Thoracic aorta (tissue), 2 donors: ENCODE results near the gene CDKN2B. TPM values are rescaled to one million over a fixed set of nuclear protein-coding genes. Genes with fewer than 3 reads are reported as not detected.
A peak's percentile ranks its signal among the peaks of the same experiment; 100 is the strongest.
"Not testable (repeated sequence)": the region's sequence is repeated elsewhere in the genome, so short reads cannot be mapped to it uniquely, and the experiment has no call there.

ENCODE experiments used
- ATAC-seq: fragments of 150-250 bp; one replicate; pipeline ENCODE4 v1.8.0; 2017; ENCODE audit warnings: low read depth; ENCODE audit not compliant: insufficient number of reproducible peaks, low FRiP score
- DNase-seq: peaks from one replicate; pipeline ENCODE4 v3.0.0-alpha.2; 2020; ENCODE audit warnings: low spot score
- H3K27ac ChIP-seq, 2 donors: fragments of 200-600 bp; sonication (generic); 1 replicate in 1 of 2; 2 replicates in 1 of 2; pipeline ENCODE4 v1.5.1; 2016; ENCODE audit warnings: mild to moderate bottlenecking in 2 of 2, moderate library complexity in 2 of 2
- H3K27me3 ChIP-seq: fragments of 200-600 bp; sonication (generic); replicated peaks from 2 replicates; pipeline ENCODE4 v1.6.0; 2016; ENCODE audit warnings: mild to moderate bottlenecking; ENCODE audit not compliant: insufficient read depth
- H3K36me3 ChIP-seq: fragments of 200-600 bp; sonication (generic); one replicate; pipeline ENCODE4 v1.5.1; 2016
- H3K4me1 ChIP-seq, 2 donors: fragments of 200-600 bp; sonication (generic); 1 replicate in 1 of 2; 2 replicates in 1 of 2; pipeline versions ENCODE4 v1.5.1 to v1.6.0; 2016; ENCODE audit warnings: low read depth in 2 of 2, mild to moderate bottlenecking in 1 of 2; ENCODE audit not compliant: control insufficient read depth in 1 of 2
- H3K4me3 ChIP-seq: fragments of 200-600 bp; sonication (generic); 2 replicates; pipeline ENCODE4 v1.5.1; 2016; ENCODE audit warnings: mild to moderate bottlenecking
- H3K9me3 ChIP-seq: fragments of 200-600 bp; sonication (generic); 2 replicates; pipeline ENCODE4 v1.5.1; 2016
- total RNA-seq, 2 donors: library from RNA; depleted of rRNA; stranded (reverse); fragments of >200 nt; gene quantifications; one replicate each; pipeline versions ENCODE4 v1.1.0 to v1.2.3, GENCODE V29; 2016
- TF ChIP-seq, protein P1 (sequence below): fragments of 200-600 bp; sonication (generic); IDR thresholded peaks from one replicate; pipeline ENCODE4 v1.5.1; 2019; ENCODE audit warnings: antibody characterized with exemption

The CDKN2B gene
- total RNA-seq, 2 donors from 2014 or later = 2.6 to 10.0 TPM

DNA sequence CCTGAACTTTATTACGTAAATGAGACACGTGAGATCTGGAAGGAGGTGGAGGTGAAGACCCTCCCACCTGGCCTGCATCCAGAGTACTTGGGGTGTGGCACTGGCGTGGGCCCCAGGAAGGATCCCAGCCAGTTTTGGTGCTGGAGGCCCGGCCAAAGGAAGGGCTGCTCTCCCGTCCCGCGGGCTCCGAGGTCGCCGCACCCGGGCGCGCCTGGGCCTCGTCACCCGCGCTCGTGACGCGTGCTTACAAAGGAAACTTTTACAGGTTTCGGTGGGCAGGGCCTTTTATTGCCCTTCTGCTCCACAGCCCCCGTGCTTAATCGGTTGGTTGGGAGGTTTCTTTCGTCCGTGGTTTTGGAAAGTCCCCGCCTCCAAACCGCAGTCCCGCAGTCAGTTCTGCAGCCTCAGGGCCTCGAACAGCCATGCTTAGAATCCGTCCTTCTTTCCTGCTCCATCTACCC, 44.1 kb downstream of the CDKN2B start:
- DNase-seq = no peak
- peaks cover 37% of the 10 kb centered on the region for H3K27me3 ChIP-seq

DNA sequence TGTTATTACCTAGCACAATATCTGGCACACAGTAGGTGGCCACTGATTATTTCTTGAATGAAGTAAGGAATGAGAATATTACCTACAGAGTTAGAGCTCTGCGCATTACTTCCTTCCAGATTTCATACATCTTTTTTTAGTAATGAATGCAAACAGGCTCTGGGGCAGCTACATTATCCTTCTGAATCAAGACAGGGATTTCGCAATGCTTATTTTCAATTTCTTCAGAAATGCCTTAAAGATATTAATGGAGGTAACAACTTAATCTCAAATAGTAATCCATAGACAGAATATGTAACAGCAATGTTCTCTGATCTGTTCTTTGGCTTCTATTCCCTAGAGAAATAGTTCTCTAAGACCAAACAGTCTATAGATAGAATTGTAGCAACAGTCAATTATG, 47.5 kb downstream of the CDKN2B start:
- ATAC-seq (no peak), DNase-seq (no peak)
- Histone ChIP-seq H3K4me1 (peaks cover 7 to 11% of the 10 kb centered on the region in 2 donors), H3K36me3 (no peaks in the 10 kb centered on the region), H3K9me3 (no peaks in the 10 kb centered on the region), H3K4me3 (no peak overlapping the region), H3K27ac (no peak overlapping the region), H3K27me3 (peaks cover 14% of the 10 kb centered on the region)
- TF ChIP-seq, protein P1, sequence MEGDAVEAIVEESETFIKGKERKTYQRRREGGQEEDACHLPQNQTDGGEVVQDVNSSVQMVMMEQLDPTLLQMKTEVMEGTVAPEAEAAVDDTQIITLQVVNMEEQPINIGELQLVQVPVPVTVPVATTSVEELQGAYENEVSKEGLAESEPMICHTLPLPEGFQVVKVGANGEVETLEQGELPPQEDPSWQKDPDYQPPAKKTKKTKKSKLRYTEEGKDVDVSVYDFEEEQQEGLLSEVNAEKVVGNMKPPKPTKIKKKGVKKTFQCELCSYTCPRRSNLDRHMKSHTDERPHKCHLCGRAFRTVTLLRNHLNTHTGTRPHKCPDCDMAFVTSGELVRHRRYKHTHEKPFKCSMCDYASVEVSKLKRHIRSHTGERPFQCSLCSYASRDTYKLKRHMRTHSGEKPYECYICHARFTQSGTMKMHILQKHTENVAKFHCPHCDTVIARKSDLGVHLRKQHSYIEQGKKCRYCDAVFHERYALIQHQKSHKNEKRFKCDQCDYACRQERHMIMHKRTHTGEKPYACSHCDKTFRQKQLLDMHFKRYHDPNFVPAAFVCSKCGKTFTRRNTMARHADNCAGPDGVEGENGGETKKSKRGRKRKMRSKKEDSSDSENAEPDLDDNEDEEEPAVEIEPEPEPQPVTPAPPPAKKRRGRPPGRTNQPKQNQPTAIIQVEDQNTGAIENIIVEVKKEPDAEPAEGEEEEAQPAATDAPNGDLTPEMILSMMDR = no peak

More for the DNA sequence above, 44.1 kb downstream of the CDKN2B start:
- TF ChIP-seq, protein P1 = no peak
- Histone ChIP-seq H3K9me3 (no peaks in the 10 kb centered on the region), H3K27ac (no peak overlapping the region), H3K4me3 (peak overlapping the region; percentile 63), H3K36me3 (no peaks in the 10 kb centered on the region), H3K4me1 (peaks cover 11 to 18% of the 10 kb centered on the region in 2 donors)
- no peak for ATAC-seq

DNA sequence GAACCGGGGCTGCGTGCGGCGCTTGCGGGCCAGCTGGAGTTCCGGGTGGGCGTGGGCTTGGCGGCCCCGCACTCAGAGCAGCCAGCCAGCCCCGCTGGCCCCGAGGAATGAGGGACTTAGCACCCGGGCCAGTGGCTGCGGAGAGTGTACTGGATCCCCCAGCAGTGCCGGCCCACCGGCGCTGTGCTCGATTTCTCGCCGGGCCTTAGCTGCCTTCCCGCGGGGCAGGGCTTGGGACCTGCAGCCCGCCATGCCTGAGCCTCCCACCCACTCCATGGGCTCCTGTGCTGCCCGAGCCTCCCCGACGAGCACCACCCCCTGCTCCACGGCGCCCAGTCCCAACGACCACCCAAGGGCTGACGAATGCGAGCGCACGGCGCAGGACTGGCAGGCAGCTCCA, 49.8 kb downstream of the CDKN2B start:
- DNase-seq, H3K27ac ChIP-seq, H3K9me3 ChIP-seq, H3K36me3 ChIP-seq, H3K4me1 ChIP-seq, H3K27me3 ChIP-seq, ATAC-seq, H3K4me3 ChIP-seq: not testable (repeated sequence)

DNA sequence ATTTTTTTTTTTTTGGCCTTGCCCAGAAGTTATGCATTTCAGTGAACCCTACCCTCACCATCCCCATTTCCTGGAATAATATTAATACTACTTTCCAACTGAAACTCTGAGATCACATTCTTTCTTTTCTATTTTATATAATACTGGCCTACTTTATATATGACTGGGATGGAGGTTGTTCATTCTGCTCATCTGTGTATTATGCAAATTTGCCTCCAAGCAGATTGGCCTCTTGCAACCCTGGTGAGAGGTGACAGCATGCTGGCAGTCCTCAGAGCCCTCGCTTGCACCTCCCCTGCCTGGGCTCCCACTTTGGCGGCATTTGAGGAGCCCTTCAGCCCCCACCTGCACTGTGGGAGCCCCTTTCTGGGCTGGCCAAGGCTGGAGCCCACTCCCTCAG, 50.3 kb downstream of the CDKN2B start:
- TF ChIP-seq, protein P1 = no peak
- DNase-seq (no peak), ATAC-seq (no peak)
- no peaks in the 10 kb centered on the region for H3K36me3 ChIP-seq
- H3K27ac ChIP-seq = no peak overlapping the region
- H3K27me3 ChIP-seq = no peaks in the 10 kb centered on the region
- H3K4me1 ChIP-seq = no peaks in the 10 kb centered on the region
- no peaks in the 10 kb centered on the region for H3K9me3 ChIP-seq
- no peak overlapping the region for H3K4me3 ChIP-seq

Other genes with a start within 250 kb of the CDKN2B start
- 10 to 100 TPM; 16.9 to 26.2 TPM for gene MTAP, start 206.7 kb downstream of the CDKN2B start, total RNA-seq
- gene CDKN2A, start 14.9 kb downstream of the CDKN2B start, total RNA-seq = 10 to 100 TPM in 1 of 2 donors, 1 to 10 TPM in 1; 4.1 to 10.3 TPM
- gene CDKN2B-AS1, start 14.5 kb downstream of the CDKN2B start, total RNA-seq = not detected